T-helper 1 cell treated with Interleukin-12 subunit alpha and Interleukin-12 subunit beta and Interleukin-4 antibody, amounts not matched to agents 30 ng/mL and 1 ng/mL, for 36 hours (primary cell): ENCODE results near the gene NUTM2F. TPM values are rescaled to one million over a fixed set of nuclear protein-coding genes. Genes with fewer than 3 reads are reported as not detected.
"Not testable (repeated sequence)": the region's sequence is repeated elsewhere in the genome, so short reads cannot be mapped to it uniquely, and the experiment has no call there.

Source experiments
- intact Hi-C: fragments of 100-400 bp; cut with micrococcal nuclease; formaldehyde crosslinking; loops from one replicate; pipeline ENCODE4 v1.15.1; 2024
- total RNA-seq: library from RNA; stranded (reverse); gene quantifications from 2 replicates; pipeline ENCODE4 v1.2.3, GENCODE V29; 2022

The NUTM2F gene, protein sequence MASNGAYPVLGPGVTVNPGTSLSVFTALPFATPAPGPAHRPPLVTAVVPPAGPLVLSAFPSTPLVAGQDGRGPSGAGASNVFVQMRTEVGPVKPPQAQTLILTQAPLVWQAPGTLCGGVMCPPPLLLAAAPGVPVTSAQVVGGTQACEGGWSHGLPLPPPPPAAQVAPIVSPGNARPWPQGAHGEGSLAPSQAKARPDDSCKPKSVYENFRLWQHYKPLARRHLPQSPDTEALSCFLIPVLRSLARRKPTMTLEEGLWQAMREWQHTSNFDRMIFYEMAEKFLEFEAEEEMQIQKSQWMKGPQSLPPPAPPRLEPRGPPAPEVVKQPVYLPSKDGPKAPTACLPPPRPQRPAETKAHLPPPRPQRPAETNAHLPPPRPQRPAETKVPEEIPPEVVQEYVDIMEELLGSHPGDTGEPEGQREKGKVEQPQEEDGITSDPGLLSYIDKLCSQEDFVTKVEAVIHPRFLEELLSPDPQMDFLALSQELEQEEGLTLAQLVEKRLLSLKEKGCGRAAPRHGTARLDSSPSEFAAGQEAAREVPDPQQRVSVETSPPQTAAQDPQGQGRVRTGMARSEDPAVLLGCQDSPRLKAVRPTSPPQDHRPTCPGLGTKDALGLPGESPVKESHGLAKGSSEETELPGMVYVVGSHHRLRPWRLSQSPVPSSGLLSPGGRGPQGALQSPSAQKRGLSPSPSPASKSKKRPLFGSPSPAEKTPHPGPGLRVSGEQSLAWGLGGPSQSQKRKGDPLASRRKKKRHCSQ
- total RNA-seq: not detected in 2 replicates

DNA sequence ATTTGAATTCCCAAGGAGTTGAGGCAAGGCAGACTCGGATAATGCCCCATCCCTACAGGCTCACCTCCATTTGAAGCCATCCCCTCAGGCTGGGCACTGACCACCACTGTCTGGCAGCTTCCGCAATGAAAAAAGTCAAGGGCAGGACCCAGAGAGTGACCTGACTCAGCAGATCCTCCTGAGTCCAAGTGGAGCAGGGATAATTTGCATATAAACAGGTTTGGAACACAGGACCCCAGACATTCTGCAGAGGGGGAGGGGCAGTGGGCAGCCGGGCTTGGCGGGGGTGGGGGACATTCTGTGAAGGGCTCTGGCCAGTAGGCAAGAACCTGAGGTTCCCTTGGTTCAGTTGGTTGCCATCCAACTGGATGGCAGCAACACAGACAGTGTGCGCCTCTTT, at the start of gene NUTM2F:
TSS of gene NUTM2F (minus strand) at position 101 of the 400 bp plus-strand sequence. CDS start at position 80, 21 bp downstream.
- intact Hi-C loops: not testable (repeated sequence)

DNA sequence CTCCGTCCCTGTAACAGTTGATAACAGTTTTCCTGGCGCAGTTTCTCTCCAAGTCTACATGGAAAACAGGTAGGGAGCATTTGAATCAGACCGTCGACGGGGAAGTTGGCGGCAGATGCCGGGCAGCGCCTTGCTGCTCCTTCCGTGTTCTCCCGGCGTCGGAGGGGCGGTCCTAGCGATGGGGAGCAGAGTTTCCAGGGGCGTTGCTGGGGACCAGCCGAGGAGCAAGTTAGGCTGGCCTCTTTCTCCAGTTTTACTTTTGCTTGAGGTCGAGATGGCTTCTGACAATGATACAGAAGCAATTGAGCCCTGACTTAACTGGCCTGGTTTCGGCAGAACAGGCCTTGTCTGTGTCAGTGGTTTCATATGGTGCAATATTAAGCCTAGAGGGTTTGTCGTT, 46.8 kb upstream of the NUTM2F start:
- intact Hi-C loops: loop anchor here (2.0 kb wide), 1 partner anchor 208 kb away; no protein-coding TSS in a partner anchor

DNA sequence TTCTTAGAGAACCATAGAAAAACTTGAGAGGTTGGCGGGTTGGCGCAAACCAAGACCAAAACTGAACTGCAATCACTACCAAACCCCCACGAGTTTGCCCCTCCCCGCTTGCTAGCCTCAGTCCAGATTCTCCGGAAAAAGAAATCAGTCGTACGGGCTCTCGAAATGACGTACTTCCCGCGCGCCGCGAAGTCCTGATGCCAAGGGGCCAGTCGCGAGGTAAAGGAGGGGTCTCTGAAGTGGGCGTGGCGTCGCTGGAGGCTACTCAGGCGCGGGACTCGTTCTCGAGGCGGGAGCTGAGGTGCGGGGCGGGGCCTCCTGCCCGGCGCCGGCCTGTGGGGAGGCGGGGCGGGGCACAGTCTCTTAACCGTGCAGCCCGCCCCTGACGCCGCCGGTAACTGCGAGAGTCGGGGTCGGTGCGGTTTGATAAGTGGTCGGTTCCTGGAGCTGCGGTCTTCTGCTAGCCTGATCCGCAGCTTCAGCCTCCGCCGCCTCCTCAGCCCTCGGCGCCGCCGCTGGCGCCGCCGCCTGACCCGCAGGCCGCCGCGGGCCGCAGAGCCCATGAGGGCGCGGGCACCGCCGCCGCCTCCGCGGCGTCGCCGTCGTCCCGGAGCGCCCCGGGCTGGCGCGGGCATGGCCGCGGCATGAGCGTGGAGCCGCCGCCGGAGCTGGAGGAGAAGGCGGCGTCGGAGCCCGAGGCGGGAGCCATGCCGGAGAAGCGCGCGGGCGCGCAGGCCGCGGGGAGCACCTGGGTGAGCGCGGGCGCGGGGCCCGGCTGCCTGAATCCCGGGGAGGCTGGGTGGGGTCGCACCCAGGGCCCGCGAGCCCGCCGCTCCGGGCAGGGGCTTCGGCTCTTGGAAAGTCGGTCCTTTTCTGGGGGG, 46.0 kb upstream of the NUTM2F start:
- intact Hi-C loops: loop anchor here (1.0 to 5.0 kb wide), 3 partner anchors 115 to 922 kb away; partner anchors contain the start of genes FAM120A, FAM120AOS and ZNF169

DNA sequence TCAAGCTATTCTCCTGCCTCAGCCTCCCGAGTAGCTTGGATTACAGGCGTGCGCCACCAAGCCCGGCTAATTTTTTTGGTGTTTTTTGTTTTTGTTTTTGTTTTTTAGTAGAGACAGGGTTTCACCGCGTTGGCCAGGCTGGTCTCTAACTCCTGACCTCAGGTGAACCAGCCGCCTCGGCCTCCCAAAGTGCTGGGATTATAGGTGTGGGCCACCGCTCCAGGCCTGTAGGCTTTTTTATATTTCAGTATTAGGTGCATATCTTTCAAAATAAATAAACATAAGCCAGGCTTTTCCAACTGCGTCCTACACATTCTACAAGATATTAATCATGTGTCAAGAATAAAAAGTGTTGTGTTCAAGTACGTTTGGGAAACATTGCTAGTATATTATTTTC, 45.3 kb upstream of the NUTM2F start:
- intact Hi-C loops: loop anchor here (1.0 to 5.0 kb wide), 3 partner anchors 114 to 921 kb away; partner anchors contain the start of genes FAM120A, FAM120AOS and ZNF169

DNA sequence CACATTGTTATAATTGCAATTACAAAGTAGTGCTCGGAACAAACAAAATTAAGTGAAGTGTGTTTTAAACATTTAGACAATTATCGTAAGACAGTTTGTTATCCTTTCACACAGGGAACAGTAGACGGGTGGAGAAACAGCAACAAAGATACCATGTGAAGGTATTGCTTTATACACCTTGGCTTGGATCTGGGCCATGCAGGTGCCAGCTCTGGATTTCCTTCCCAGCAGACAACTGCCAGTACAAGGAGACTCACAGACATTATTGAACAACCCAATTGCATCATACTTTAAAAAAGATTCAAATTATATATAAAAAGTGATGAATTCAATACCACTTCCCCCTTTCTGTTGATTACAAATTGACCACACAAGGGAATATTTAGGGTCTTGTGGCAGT, 41.8 kb upstream of the NUTM2F start:
- intact Hi-C loops: loop anchor here (5.0 kb wide), 1 partner anchor 918 kb away; the partner anchor contains the start of genes FAM120A and FAM120AOS

DNA sequence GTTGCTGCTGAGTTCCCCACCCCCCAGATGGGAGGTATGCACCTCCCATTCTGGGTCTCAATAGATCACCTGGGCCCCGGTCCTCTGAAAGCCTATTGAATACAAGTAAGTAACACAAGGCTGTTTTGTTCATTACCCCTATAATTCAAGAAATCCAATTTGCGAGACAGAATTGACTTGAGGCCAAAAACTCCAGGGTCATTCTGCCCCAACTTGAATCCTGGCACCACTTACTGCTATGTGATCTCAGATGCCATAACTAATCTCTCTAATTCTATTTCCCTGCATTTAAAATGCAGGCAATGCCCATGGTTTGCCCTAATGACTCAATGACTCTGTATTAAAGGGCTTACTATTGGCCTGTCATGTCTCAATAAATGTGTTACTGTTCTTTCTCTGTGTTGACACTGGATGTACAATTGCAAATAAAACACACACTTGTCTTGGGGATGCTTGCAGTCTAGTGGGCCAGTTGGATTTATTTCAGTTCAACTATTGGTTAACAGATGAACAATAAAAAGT, 35.7 kb upstream of the NUTM2F start:
- intact Hi-C loops: not testable (repeated sequence)

DNA sequence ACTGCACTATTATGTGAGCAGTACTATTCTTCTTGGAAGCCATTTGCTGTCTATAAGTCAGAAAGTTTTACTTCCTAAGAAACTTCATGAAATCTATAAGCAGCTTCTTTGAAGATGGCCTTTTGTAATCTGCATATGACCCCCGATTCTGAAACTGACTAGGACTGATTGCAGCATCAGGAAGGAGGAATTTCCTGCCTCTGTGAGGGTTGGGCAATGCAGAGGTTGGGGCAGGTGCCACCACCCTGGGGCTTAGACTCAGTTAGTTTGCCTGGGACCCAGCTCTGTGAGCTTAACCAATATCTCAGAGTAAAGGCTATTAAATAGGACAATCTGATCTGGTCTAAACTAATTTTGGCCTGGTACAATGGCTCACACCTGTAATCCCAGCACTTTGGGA, 28.7 kb upstream of the NUTM2F start:
- intact Hi-C loops: not testable (repeated sequence)

DNA sequence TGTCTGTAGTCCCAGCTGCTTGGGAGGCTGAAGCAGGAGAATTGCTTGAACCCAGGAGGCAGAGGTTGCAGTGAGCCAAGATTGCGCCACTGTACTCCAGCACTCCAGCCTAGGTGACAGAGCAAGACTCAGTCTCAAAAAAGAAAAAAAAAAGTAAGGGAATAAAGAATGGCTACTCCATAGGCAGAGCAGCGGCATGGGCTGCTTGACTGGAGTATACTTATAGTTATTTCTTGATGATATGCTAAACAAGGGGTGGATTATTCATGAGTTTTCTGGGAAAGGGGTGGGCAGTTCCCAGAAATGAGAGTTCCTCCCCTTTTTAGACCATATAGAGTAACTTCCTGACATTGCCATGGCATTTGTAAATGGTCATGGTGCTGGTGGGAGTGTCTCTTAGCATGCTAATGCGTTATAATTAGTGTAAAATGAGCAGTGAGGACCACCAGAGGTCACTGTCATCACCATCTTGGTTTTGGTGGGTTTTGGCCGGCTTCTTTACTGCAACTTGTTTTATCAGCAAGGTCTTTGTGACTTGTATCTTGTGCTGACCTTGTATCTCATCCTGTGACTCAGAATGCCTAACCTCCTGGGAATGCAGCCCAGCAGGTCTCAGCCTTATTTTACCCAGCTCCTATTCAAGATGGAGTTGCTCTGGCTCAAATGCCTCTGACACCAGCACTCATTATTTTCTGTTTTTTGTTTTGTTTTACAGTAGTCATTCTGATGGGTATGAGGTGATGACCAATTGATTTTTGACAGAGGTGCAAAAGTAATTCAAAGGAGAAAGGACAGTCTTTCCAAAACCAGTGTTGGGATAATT, 23.7 kb upstream of the NUTM2F start:
- intact Hi-C loops: not testable (repeated sequence)

DNA sequence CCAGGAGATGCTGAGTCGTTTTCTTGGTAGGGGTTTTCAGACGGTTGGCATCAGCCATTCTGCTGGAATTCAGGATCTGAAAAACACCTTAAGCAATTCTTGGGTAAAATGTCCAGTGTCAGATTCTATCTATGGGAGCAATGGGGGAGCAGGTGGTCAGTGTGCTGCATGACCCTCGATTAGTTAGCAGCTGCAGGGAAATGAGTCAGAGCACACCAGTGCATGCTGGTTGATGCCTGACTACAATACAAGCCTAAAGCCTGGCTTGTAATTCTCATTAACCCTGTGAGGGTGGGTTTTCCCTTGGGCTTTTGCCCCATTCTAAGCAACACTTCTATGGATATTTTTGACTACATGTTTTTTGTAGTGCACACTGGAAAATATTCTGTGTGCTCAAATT, 20.3 kb upstream of the NUTM2F start:
- intact Hi-C loops: not testable (repeated sequence)

DNA sequence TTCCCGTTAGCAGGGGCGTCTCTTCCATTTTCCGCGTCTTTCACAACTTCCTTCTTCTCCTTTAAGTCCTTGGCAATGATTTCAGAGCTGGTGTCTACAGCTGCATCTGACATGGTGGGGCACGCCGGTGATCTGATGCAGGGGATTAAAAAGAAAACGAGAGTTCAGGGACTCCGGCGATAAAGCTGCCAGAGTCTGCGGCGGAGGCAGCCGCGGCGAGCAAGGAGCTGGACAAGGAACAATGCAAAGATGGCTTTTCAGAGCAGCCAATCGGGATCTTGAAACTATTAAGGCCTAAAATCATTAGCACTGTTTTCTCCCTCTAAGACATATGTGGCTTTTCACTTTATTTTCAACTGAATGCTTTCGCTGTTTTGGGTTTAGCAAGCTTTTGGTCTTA, 19.0 kb upstream of the NUTM2F start:
- intact Hi-C loops: not testable (repeated sequence)

DNA sequence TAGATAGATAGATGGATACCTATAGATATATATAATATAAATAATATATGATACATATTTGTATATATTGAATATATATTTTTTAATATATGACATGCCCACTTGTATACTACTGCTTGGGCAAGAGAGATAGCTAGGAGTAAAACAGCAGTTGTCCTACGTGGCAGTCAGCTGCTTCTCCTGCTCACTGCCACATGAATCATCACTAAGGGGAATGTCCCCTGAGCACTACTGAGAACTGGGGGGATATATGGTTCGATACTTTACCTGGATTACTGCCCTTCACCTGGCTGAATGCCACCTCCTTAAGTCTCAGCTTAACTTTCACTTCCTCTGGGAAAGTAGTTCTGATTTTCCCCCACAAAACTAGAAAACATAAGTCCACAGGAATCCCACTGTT, 13.3 kb upstream of the NUTM2F start:
- intact Hi-C loops: not testable (repeated sequence)

DNA sequence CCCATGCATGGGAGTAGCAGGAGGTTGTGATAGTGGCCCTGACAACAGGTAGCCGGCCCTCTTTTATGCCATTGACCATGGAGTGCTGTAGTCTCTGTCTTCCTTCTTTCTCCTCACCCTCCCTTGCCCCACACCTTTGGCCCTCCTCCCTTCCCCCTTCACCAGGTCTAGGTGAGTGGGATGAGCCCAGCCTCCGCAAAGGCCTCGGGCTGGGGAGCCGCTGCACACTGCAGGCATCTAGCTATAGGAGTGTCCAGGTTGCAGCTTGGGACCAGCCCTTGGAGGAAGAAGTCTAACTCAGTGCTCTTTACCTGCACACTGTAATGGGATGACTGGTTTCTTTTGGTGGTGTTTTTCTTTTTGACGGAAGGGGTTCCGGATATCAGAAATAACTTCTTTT, 12.3 kb upstream of the NUTM2F start:
- intact Hi-C loops: not testable (repeated sequence)

DNA sequence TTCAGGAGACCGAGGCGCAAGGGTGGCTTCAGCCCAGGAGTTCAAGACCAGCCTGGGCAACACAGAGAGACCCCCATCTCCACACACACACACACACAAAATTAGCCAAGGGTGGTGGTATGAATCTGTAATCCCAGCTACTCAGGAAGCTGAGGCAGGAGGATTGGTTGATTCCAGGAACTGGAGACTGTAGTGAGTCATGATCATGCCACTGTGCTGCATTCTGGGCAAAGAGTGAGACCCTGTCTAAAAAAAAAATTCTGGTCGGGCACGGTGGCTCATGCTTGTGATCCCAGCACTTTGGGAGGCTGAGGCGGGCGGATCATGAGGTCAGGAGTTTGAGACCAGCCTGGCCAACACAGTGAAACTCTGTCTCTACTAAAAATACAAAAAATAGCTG, 11.2 kb upstream of the NUTM2F start:
- intact Hi-C loops: not testable (repeated sequence)

DNA sequence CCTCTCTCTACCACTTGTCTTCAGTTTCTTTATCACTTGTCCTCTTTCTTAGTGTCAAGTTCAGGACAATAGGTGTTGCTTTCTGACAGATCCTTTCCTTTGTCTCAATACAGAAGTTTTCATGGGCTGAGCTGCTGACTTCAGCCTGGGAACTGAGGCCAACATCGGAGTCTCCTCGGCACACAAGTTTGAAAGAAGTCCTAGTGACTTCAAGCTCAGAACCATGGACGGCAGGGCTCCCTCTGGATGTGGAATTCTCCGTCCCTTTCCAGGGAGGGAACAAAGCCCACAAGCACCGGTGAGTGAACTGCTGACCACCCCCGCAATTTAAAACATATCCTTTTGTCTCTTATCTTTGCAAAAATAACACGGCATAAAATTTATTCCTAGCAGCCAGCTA, 10.3 kb upstream of the NUTM2F start:
- intact Hi-C loops: not testable (repeated sequence)

DNA sequence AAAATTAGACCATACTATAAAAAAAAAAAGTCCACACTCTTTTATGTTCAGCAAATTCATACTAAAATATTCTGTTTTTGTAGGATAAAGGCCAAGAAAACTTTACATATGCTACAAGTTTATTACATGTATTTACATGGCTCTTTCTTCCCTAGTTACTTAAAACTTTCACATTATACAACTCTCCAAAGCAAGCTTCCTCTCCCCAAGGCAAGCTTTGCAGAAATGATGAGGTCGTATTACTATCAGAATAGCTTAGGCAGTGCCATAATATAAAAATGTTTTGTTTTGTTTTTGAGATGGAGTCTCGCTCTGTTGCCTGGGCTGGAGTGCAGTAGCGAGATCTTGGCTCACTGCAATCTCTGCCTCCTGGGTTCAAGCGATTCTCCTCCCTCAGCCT, 8.0 kb upstream of the NUTM2F start:
- intact Hi-C loops: not testable (repeated sequence)

DNA sequence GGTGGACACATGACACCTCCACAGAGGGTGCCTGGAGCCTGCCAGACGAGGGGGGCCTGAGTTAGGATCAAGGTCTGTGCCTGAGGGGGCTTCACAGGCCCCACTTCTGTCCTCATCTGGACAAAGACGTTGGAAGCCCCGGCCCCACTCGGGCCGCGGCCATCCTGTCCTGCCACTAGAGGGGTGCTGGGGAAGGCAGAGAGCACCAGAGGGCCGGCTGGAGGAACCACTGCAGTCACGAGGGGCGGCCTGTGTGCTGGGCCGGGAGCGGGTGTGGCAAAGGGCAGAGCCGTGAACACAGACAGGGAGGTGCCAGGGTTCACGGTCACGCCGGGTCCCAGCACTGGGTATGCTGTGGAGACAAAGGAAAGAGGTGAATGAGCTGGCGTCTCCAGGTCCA, 2.9 kb downstream of the NUTM2F start:
- intact Hi-C loops: not testable (repeated sequence)

DNA sequence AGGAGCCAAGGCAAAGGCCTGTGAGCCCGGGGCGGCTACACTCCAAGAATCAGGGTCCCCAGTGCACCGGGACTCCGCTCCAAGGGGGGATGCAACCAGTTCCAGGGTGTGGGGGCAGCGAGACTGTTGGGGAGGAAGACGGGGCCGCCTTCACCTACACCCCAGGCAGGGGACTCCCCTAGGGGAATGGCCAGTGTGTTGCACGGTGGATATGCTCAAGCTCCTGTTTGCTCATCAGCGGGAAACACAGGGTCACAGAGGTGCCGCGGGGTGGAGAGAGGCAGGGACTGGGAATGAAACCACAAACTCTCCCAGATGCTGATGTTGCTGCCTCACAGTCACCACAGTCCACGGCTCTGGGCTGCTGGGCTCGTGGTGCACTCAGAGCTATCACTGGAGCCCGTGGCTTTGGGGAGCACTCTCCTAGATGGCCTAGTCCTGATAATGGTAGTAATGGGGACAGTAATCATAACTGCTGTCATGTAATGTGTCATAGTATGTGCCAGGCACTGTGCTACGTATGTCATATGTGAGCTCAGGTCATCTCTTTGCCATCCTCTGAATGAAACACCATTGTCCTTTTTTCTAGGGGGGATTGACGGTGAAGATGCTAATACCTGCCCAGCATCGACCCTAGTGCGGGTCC, 5.2 kb downstream of the NUTM2F start:
- intact Hi-C loops: not testable (repeated sequence)

DNA sequence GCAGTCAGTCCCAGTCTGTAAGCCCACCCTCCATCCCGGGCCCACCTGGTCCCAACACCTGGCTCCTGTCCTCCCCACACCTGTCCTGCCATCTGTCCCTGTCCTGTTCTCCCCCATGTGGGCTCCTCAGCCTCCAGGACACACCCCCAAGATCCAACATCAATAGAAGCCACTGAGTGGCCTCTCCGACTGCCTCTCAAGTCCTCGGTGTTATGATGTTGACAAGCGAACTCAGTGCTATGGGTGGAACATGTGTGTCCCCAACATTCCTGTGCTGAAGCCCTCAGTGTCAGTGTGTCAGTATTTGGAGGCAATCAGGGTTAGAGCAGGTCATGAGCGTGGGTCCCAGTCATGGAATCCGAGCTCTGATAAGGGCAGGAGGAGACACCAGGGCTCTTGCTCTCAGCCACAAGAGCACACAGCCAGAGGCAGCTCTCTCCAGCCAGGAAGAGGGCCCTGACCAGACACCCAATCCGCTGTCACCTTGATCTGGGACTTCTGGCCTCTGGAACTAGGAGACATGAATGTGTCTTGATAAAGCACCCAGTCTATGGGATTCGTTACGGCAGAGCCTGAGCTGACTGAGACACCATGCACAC, 6.0 kb downstream of the NUTM2F start:
- intact Hi-C loops: not testable (repeated sequence)
